Stimulated activated CD8-positive, alpha-beta memory T cell treated with anti-CD3 and anti-CD28 coated beads, Interleukin-15, amount 100 ng/mL, for 48 hours (primary cell): ENCODE results near the gene TERB2.
"Not testable (repeated sequence)": the region's sequence is repeated elsewhere in the genome, so short reads cannot be mapped to it uniquely, and the experiment has no call there.

Experiments used
- DNase-seq, 2 donors: peaks; one replicate each; pipeline ENCODE4 v3.0.0-alpha.2; 2020; ENCODE audit warnings: low read depth in 2 of 2

The TERB2 gene

GRCh38 chr15:45003731-45004410 lies 47.4 kb downstream of the TERB2 start:
- DNase-seq, result not testable (repeated sequence)

GRCh38 chr15:45004590-45005175 lies 48.2 kb downstream of the TERB2 start:
- not testable (repeated sequence) for DNase-seq

- DNase-seq, result no peak
Observed at GRCh38 chr15:45009046-45009445, 52.6 kb downstream of the TERB2 start.

GRCh38 chr15:45015114-45015513 lies 58.6 kb downstream of the TERB2 start:
- not testable (repeated sequence) for DNase-seq

- not testable (repeated sequence) for DNase-seq
Observed at GRCh38 chr15:45020222-45020900, 63.9 kb downstream of the TERB2 start.

- not testable (repeated sequence) for DNase-seq
Observed at GRCh38 chr15:45020901-45021259, 64.4 kb downstream of the TERB2 start.

GRCh38 chr15:45021348-45021747 lies 64.9 kb downstream of the TERB2 start:
- DNase-seq, result no peak

- peak; percentile 84 to 89 for DNase-seq
Observed at GRCh38 chr15:45022871-45023658, 66.6 kb downstream of the TERB2 start, which contains the start of gene SORD. Gene SORD, plus strand, starts transcription at chr15:45023195. Its CDS starts 89 bp downstream, at chr15:45023284.

- no peak for DNase-seq
Observed at GRCh38 chr15:45023659-45024225, 67.3 kb downstream of the TERB2 start.

- not testable (repeated sequence) for DNase-seq
Observed at GRCh38 chr15:45024649-45025048, 68.2 kb downstream of the TERB2 start.

- not testable (repeated sequence) for DNase-seq
Observed at GRCh38 chr15:45025627-45026026, 69.1 kb downstream of the TERB2 start.

- no peak for DNase-seq
Observed at GRCh38 chr15:45026651-45027190, 70.2 kb downstream of the TERB2 start.

GRCh38 chr15:45027220-45027619 lies 70.7 kb downstream of the TERB2 start:
- DNase-seq, result no peak
